Raji (cell line): ENCODE measurements around the gene UBE4A.

Source experiments
- POLR2A ChIP-seq: IDR thresholded peaks from 2 replicates; pipeline ENCODE4 v1.6.1; 2011; ENCODE audit warnings: low read depth, low read length, control low read depth; ENCODE audit not compliant: insufficient read depth

The UBE4A gene

GRCh38 chr11:118334745-118335144 lies 24.7 kb upstream of the UBE4A start:
- no peak for TF ChIP-seq POLR2A

GRCh38 chr11:118338637-118339061 lies 20.8 kb upstream of the UBE4A start:
- no peak for TF ChIP-seq POLR2A

DNA sequence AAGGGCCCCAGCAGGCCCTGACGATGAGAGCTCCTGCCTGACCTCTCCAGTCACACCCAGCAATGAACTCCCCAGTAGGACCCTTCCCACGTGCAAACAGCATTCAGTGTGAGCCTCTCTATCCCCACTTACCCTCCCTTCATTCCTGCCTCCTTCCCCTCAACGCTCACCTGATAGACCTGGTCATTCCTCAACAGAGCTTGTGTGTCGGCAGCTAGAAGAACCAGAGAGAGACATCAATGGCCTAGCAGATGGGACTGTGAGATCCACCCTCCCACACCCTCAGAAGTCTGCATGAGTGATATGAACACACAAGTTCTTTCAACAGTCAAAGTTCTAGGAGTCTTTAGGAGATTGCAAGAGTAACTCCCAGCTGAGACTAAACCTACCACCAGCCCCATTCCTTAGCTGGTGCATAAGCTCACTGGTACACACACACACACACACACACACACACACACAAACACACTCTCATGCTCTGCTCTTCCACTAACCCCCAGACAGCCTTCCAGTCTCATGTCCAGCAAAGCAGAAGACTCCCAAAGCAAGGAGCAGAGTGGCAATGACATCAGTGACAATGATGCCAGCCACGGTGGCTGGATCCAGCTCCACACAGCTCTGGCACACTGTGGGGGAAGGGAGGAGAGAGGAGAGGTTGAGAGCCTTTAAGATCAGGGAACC lies 20.0 kb upstream of the UBE4A start:
- TF ChIP-seq POLR2A, result no peak

GRCh38 chr11:118340449-118340848 lies 19.0 kb upstream of the UBE4A start:
- no peak for TF ChIP-seq POLR2A

GRCh38 chr11:118341261-118341660 lies 18.1 kb upstream of the UBE4A start:
- TF ChIP-seq POLR2A, result no peak

- TF ChIP-seq POLR2A, result no peak
Measured at GRCh38 chr11:118341815-118342489, 17.4 kb upstream of the UBE4A start.

DNA sequence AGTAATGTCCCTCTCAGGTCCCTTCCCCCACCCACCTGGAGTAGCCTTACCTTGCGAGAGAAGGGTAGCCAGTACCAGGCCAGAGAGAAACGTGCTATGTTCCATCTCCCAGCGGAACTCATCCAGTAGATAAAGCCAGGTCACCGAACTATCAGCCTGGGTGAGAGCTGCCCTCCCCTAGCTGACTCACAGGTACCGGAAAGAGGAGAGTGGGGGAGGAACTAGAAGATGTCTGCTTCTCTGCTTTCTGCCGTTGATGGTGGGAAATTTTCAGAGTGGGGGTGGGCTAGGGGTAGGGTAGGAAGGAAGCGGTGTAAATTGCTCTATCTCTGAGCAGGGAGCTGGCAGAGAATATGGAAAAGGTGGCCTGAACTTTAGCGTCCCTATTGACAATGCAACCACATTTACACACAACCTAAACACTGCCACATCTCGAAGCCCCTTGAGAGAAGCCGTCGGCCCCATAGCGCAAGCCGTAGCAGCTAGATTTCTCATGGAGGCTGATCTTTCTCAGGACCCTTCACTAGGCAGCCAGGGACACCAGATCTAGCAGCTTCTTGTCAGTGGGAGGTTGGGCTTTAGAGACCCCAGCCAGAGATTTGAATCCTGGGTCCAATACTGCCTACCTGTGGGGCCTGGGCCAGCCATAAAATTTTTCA lies 16.8 kb upstream of the UBE4A start, which contains the start of gene CD3D:
Gene CD3D, minus strand, starts transcription at position 203 of the 659 bp plus-strand sequence. Its CDS starts 98 bp downstream, at position 105.
- no peak for TF ChIP-seq POLR2A

DNA sequence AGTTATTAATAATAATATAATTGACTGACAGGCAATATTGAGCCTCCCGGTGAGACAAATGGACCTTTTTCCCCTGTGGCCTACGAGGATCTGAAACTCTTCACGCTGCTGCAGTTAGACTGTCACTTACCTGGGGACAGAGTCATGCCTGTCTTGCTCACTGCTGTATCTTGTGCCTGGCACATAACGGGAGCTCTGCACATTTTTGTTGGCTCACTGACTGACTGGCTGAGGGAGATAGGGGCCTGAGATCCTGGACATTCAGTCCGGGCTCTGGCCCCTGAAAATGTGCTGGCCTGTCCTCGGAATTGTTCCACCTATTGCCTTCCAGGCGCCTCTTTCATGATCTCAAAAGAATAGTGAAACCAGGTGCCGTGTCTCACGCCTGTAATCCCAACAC lies 16.2 kb upstream of the UBE4A start:
- no peak for TF ChIP-seq POLR2A

GRCh38 chr11:118343981-118344515 lies 15.4 kb upstream of the UBE4A start, which contains the start of gene CD3G:
Gene CD3G, plus strand, starts transcription at chr11:118344344. Its CDS starts 80 bp downstream, at chr11:118344424.
- no peak for TF ChIP-seq POLR2A

GRCh38 chr11:118349475-118349874 lies 9.9 kb upstream of the UBE4A start:
- no peak for TF ChIP-seq POLR2A

DNA sequence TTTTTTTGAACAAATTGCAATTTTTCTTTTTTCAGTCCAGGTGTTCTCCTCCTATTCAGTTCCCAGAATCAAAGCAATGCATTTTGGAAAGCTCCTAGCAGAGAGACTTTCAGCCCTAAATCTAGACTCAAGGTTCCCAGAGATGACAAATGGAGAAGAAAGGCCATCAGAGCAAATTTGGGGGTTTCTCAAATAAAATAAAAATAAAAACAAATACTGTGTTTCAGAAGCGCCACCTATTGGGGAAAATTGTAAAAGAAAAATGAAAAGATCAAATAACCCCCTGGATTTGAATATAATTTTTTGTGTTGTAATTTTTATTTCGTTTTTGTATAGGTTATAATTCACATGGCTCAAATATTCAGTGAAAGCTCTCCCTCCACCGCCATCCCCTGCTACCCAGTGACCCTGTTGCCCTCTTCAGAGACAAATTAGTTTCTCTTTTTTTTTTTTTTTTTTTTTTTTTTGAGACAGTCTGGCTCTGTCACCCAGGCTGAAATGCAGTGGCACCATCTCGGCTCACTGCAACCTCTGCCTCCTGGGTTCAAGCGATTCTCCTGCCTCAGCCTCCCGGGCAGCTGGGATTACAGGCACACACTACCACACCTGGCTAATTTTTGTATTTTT lies 6.2 kb upstream of the UBE4A start:
- no peak for TF ChIP-seq POLR2A

DNA sequence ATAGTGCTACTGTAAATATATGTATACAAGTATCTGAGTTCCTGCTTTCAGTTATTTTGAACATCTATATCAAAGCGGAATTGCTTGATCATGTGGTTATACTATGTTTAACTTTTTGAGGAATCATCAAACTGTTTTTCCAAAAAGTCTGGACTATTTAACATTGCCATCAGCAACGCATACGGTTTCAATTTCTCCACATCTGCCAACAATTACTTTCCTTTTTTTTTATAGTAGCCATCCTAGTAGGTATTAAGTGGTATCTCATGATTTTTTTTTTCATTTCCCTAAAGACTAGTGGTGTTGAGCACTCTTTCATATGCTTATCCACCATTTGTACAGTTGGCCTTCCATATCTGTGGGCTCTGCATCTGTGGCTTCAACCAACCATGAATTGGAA lies 1.3 kb upstream of the UBE4A start:
- TF ChIP-seq POLR2A, result no peak

GRCh38 chr11:118364956-118365615 lies 5.7 kb downstream of the UBE4A start:
- no peak for TF ChIP-seq POLR2A

DNA sequence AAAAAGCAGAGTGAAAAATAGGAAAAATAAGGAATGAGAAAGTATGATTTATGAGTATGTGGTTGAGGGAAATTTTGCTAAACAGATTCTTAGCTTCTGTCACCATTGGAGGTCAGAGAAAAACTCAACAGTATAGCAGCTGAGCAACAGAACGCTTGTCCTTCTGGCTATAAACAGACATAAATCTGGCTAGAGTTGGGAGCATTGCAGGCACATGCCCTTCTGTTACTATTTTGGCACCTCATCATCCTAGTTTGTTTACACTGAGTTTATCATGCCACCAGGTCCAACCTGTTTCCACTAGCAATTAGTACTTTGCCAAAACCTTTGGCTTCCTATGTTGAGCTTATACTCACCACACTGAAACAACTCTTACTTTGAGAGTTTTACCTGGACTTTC lies 6.9 kb downstream of the UBE4A start:
- TF ChIP-seq POLR2A, result no peak

DNA sequence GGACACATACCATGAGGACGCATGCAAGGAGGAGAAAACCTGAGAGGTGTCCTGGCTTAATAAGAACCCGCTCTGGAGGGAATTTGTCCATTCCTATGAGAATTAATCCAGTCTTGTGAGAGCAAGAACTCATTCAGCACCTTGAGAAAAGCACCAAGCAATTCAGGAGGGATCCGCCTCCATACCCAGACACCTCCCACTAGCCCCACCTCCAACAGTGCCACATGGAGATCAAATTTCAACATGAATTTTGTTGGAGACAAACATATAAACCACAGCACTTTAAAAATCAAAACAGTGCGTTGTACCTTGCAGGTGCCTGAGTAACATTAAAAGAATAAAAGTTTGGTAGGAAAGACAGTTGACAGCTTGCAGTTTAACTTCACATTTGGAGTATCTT lies 11.4 kb downstream of the UBE4A start:
- no peak for TF ChIP-seq POLR2A
